Adrenal gland (tissue), 5 donors: ENCODE data around the gene OR4K13.

Experiments used
- CTCF ChIP-seq, 6 experiments: fragments of 450-650 bp in 4 of 6; fragments of 200-600 bp in 2 of 6; sonication (generic) in 1 of 6; IDR thresholded peaks; 1 replicate in 5 of 6; 2 replicates in 1 of 6; pipeline versions ENCODE4 v1.5.1 to v1.8.0; 2016 to 2021; ENCODE audit warnings: antibody characterized with exemption in 6 of 6, mild to moderate bottlenecking in 2 of 6, moderate library complexity in 1 of 6
- POLR2A ChIP-seq, 2 donors: fragments of 450-650 bp; IDR thresholded peaks; one replicate each; pipeline ENCODE4 v1.6.1; 2017; ENCODE audit warnings: antibody characterized with exemption in 2 of 2, mild to moderate bottlenecking in 2 of 2, moderate library complexity in 1 of 2
- donor health status: DM: no; HTN: no; CAD: no.

- TF ChIP-seq CTCF (IDR thresholded peaks at IDR 0.05) (no peak), POLR2A (IDR thresholded peaks at IDR 0.05) (no peak)
Observed at GRCh38 chr14:20035449-20035848, 389 bp downstream of the OR4K13 start.
